ENCODE measurements around the gene FCGR2B. TPM values are rescaled to one million over a fixed set of nuclear protein-coding genes. Genes with fewer than 3 reads are reported as not detected.

The FCGR2B gene
- total RNA-seq, 1 experiment from 2014 or later, result not detected

GRCh38 chr1:161707503-161707902 is 44.6 kb downstream of the FCGR2B start:
- no peaks in the 10 kb centered on the region for H3K79me2 ChIP-seq (ENCODE audit: insufficient read depth, low read length)
- no peak for ATAC-seq
- RAD21 ChIA-PET (ENCODE audit: low non-redundant PET in 1 of 2, low total read pairs in 2 of 2, uncharacterized antibody in 2 of 2, unreplicated experiment in 2 of 2), result no interaction called here
- CTCF ChIA-PET, result no interaction called here
- H3K4me2 ChIP-seq (ENCODE audit: low read length), result no peak overlapping the region
- no peaks in the 10 kb centered on the region for H4K20me1 ChIP-seq (ENCODE audit: insufficient read depth)
- H3K9me2 ChIP-seq (ENCODE audit: insufficient read depth), result no peaks in the 10 kb centered on the region
- peaks cover 0 to 11% of the 10 kb centered on the region in 2 experiments; a peak in 2 of 4 replicates for H3K4me1 ChIP-seq (ENCODE audit: control insufficient read depth in 1 of 2, insufficient read depth in 2 of 2, low read length in 2 of 2)
- BruUV-seq (replicated peaks), result no TSS peak
- no peak overlapping the region for H3K4me3 ChIP-seq (replicated peaks in 1 of 2; ENCODE audit: low read depth in 1 of 2, low read length in 2 of 2)
- intact Hi-C loops (cut with micrococcal nuclease), result no loop called here
- no peak overlapping the region for H3K27ac ChIP-seq (ENCODE audit: low read depth, low read length)
- no peak overlapping the region for H2AFZ ChIP-seq (ENCODE audit: low read depth, low read length, poor library complexity, severe bottlenecking)
- H3K9ac ChIP-seq (ENCODE audit: low read length), result no peak overlapping the region
- H3K36me3 ChIP-seq (ENCODE audit: control insufficient read depth in 1 of 2, insufficient read depth in 2 of 2, low read length in 2 of 2), result no peaks in the 10 kb centered on the region
- no peaks in the 10 kb centered on the region for H3K27me3 ChIP-seq (ENCODE audit: insufficient read depth, low read length)
- TF ChIP-seq ATF3 (IDR thresholded peaks at IDR 0.05) (no peak), SP1 (IDR thresholded peaks at IDR 0.05; ENCODE audit: low read depth) (no peak), ZNF274 (IDR thresholded peaks at IDR 0.05; ENCODE audit: low read depth, low read length) (no peak), ELF1 (IDR thresholded peaks at IDR 0.05; ENCODE audit: borderline replicate concordance, low read depth) (no peak), REST (IDR thresholded peaks at IDR 0.05; ENCODE audit: low read depth) (no peak), TCF7L2 (IDR thresholded peaks at IDR 0.05; ENCODE audit: borderline replicate concordance, extremely low read depth, insufficient read depth, insufficient read length) (no peak), CTCF (IDR thresholded peaks at IDR 0.05 in 2 of 3, conservative IDR thresholded peaks at IDR 0.05 in 1 of 3; ENCODE audit: borderline replicate concordance in 1 of 3, insufficient read depth in 1 of 3, low read depth in 2 of 3, low read length in 2 of 3) (no peak), EGR1 (IDR thresholded peaks at IDR 0.05; ENCODE audit: low read depth) (no peak), EZH2phosphoT487 (IDR thresholded peaks at IDR 0.05; ENCODE audit: borderline replicate concordance) (no peak), CEBPB (IDR thresholded peaks at IDR 0.05; ENCODE audit: low read depth) (no peak), POLR2A (IDR thresholded peaks at IDR 0.05; ENCODE audit: borderline replicate concordance, extremely low read depth, insufficient read depth, insufficient read length) (no peak), SRF (IDR thresholded peaks at IDR 0.05; ENCODE audit: low read depth) (no peak), YY1 (IDR thresholded peaks at IDR 0.05; ENCODE audit: extremely low read depth, insufficient replicate concordance, low read depth, low read length) (no peak), SIN3A (IDR thresholded peaks at IDR 0.05; ENCODE audit: low read depth) (no peak), JUND (IDR thresholded peaks at IDR 0.05) (no peak), RAD21 (IDR thresholded peaks at IDR 0.05; ENCODE audit: low read depth) (no peak), ZFX (IDR thresholded peaks at IDR 0.05) (no peak)
- no peaks in the 10 kb centered on the region for H3K9me3 ChIP-seq (ENCODE audit: control insufficient read depth in 1 of 2, insufficient read depth in 1 of 2, low read depth in 1 of 2, low read length in 2 of 2)
- POLR2A ChIA-PET, result no interaction called here
- no peak for DNase-seq (ENCODE audit: low read depth, low spot score)
